Astrocyte (in vitro differentiated cells and primary cell): ENCODE data around the gene CD247. TPM values are rescaled to one million over a fixed set of nuclear protein-coding genes. Genes with fewer than 3 reads are reported as not detected.

Experiments used
- DNase-seq: peaks from one replicate; pipeline ENCODE4 v3.0.0-alpha.2; 2010; ENCODE audit warnings: low read depth
- FAIRE-seq: peaks from 2 replicates; lab custom pipeline; 2011; peaks lifted over from hg19 to GRCh38; lab: Jason Lieb, UNC
- H2AFZ ChIP-seq: 2 replicates; pipeline ENCODE4 v1.6.0; 2012; ENCODE audit warnings: low read depth, low read length, inconsistent platforms
- H3K27ac ChIP-seq: 2 replicates; pipeline ENCODE4 v1.5.1; 2011; ENCODE audit warnings: low read depth, low read length, inconsistent platforms
- H3K27me3 ChIP-seq: 2 replicates; pipeline ENCODE4 v1.6.0; 2011; ENCODE audit warnings: low read length, inconsistent platforms; ENCODE audit not compliant: insufficient read depth
- H3K36me3 ChIP-seq: 2 replicates; pipeline ENCODE4 v1.5.1; 2011; ENCODE audit warnings: low read length, inconsistent platforms; ENCODE audit not compliant: insufficient read depth
- H3K4me1 ChIP-seq: 2 replicates; pipeline ENCODE4 v1.5.1; 2011; ENCODE audit warnings: low read length, inconsistent platforms; ENCODE audit not compliant: insufficient read depth
- H3K4me2 ChIP-seq: 2 replicates; pipeline ENCODE4 v1.6.0; 2012; ENCODE audit warnings: low read length, inconsistent platforms
- H3K4me3 ChIP-seq: 2 replicates; pipeline ENCODE4 v1.5.1; 2011; ENCODE audit warnings: low read depth, mild to moderate bottlenecking, low read length, inconsistent platforms; ENCODE audit not compliant: insufficient read depth
- H3K79me2 ChIP-seq: 2 replicates; pipeline ENCODE4 v1.6.0; 2012; ENCODE audit warnings: mild to moderate bottlenecking, low read length, inconsistent platforms; ENCODE audit not compliant: insufficient read depth
- H3K9ac ChIP-seq: 2 replicates; pipeline ENCODE4 v1.6.0; 2012; ENCODE audit warnings: mild to moderate bottlenecking, low read length, inconsistent platforms
- H3K9me3 ChIP-seq: 2 replicates; pipeline ENCODE4 v1.5.1; 2012; ENCODE audit warnings: low read depth, mild to moderate bottlenecking, low read length, inconsistent platforms; ENCODE audit not compliant: insufficient read depth
- H4K20me1 ChIP-seq: 2 replicates; pipeline ENCODE4 v1.6.0; 2012; ENCODE audit warnings: low read length, inconsistent platforms; ENCODE audit not compliant: insufficient read depth
- H3K27ac Mint-ChIP-seq: one replicate; pipeline ENCODE4 v1.8.0; 2021; ENCODE audit warnings: mild to moderate bottlenecking, mixed read lengths; ENCODE audit not compliant: unreplicated experiment
- H3K27me3 Mint-ChIP-seq: one replicate; pipeline ENCODE4 v1.8.0; 2021; ENCODE audit warnings: low read depth, mixed read lengths; ENCODE audit not compliant: unreplicated experiment
- H3K36me3 Mint-ChIP-seq: one replicate; pipeline ENCODE4 v1.8.0; 2021; ENCODE audit warnings: low read depth, mixed read lengths; ENCODE audit not compliant: unreplicated experiment
- H3K4me1 Mint-ChIP-seq: one replicate; pipeline ENCODE4 v1.8.0; 2021; ENCODE audit warnings: low read depth, mixed read lengths; ENCODE audit not compliant: unreplicated experiment
- H3K4me3 Mint-ChIP-seq: one replicate; pipeline ENCODE4 v1.8.0; 2021; ENCODE audit warnings: mild to moderate bottlenecking, moderate library complexity, mixed read lengths; ENCODE audit not compliant: unreplicated experiment
- H3K9me3 Mint-ChIP-seq: one replicate; pipeline ENCODE4 v1.8.0; 2021; ENCODE audit warnings: mild to moderate bottlenecking, mixed read lengths; ENCODE audit not compliant: unreplicated experiment
- EZH2 ChIP-seq: IDR thresholded peaks from 2 replicates; pipeline ENCODE4 v1.6.1; 2012; ENCODE audit warnings: mild to moderate bottlenecking, low read length, inconsistent platforms; ENCODE audit not compliant: insufficient read depth
- total RNA-seq: library from RNA; stranded (reverse); gene quantifications from 2 replicates; pipeline ENCODE4 v1.2.1, GENCODE V29; 2021
- TF ChIP-seq, protein P1 (sequence below): IDR thresholded peaks from 2 replicates; pipeline ENCODE4 v1.5.1; 2011; ENCODE audit warnings: low read depth, mild to moderate bottlenecking, inconsistent platforms, low read length, moderate library complexity; ENCODE audit not compliant: insufficient read depth

Gene CD247
- total RNA-seq, 1 donor from 2014 or later: not detected

GRCh38 chr1:167500283-167500860 is 18.0 kb downstream of the CD247 start:
- Histone ChIP-seq H3K4me2 (no peak overlapping the region), H2AFZ (no peak overlapping the region), H4K20me1 (no peaks in the 10 kb centered on the region), H3K9me3 (no peaks in the 10 kb centered on the region), H3K9ac (no peak overlapping the region), H3K27ac (no peak overlapping the region), H3K4me3 (no peak overlapping the region), H3K79me2 (no peaks in the 10 kb centered on the region), H3K27me3 (peaks cover 9% of the 10 kb centered on the region), H3K36me3 (no peaks in the 10 kb centered on the region), H3K4me1 (no peaks in the 10 kb centered on the region)
- TF ChIP-seq EZH2: no peak
- TF ChIP-seq, protein P1, sequence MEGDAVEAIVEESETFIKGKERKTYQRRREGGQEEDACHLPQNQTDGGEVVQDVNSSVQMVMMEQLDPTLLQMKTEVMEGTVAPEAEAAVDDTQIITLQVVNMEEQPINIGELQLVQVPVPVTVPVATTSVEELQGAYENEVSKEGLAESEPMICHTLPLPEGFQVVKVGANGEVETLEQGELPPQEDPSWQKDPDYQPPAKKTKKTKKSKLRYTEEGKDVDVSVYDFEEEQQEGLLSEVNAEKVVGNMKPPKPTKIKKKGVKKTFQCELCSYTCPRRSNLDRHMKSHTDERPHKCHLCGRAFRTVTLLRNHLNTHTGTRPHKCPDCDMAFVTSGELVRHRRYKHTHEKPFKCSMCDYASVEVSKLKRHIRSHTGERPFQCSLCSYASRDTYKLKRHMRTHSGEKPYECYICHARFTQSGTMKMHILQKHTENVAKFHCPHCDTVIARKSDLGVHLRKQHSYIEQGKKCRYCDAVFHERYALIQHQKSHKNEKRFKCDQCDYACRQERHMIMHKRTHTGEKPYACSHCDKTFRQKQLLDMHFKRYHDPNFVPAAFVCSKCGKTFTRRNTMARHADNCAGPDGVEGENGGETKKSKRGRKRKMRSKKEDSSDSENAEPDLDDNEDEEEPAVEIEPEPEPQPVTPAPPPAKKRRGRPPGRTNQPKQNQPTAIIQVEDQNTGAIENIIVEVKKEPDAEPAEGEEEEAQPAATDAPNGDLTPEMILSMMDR: no peak
- FAIRE-seq: no peak
- Mint-ChIP-seq H3K27me3 (peaks cover 42% of the 10 kb centered on the region), H3K9me3 (peaks cover 1% of the 10 kb centered on the region), H3K4me3 (no peak overlapping the region), H3K27ac (no peak overlapping the region), H3K36me3 (no peaks in the 10 kb centered on the region), H3K4me1 (peaks cover 5% of the 10 kb centered on the region)
- DNase-seq: no peak

- Histone ChIP-seq H3K4me3 (no peak overlapping the region), H3K79me2 (no peaks in the 10 kb centered on the region), H3K27me3 (peaks cover 9% of the 10 kb centered on the region), H2AFZ (no peak overlapping the region), H3K9me3 (no peaks in the 10 kb centered on the region), H3K36me3 (no peaks in the 10 kb centered on the region), H3K4me1 (no peaks in the 10 kb centered on the region), H4K20me1 (no peaks in the 10 kb centered on the region), H3K4me2 (no peak overlapping the region), H3K9ac (no peak overlapping the region), H3K27ac (no peak overlapping the region)
- Mint-ChIP-seq H3K4me1 (peaks cover 5% of the 10 kb centered on the region), H3K27ac (no peak overlapping the region), H3K4me3 (no peak overlapping the region), H3K9me3 (peaks cover 1% of the 10 kb centered on the region), H3K36me3 (no peaks in the 10 kb centered on the region), H3K27me3 (peaks cover 48% of the 10 kb centered on the region)
- no peak for TF ChIP-seq EZH2
- TF ChIP-seq, protein P1: no peak
- FAIRE-seq (no peak), DNase-seq (no peak)
Observed at GRCh38 chr1:167499664-167500101, 18.6 kb downstream of the CD247 start.

- H3K27ac ChIP-seq: no peak overlapping the region
- no peaks in the 10 kb centered on the region for H4K20me1 ChIP-seq
- H3K4me1 ChIP-seq: no peaks in the 10 kb centered on the region
- H3K4me3 ChIP-seq: no peak overlapping the region
- DNase-seq: no peak
- no peak for FAIRE-seq
- H3K9ac ChIP-seq: no peak overlapping the region
- Mint-ChIP-seq H3K36me3 (no peaks in the 10 kb centered on the region), H3K4me3 (no peak overlapping the region), H3K4me1 (peaks cover 5% of the 10 kb centered on the region), H3K27me3 (peaks cover 49% of the 10 kb centered on the region), H3K9me3 (peaks cover 1% of the 10 kb centered on the region), H3K27ac (no peak overlapping the region)
- H3K27me3 ChIP-seq: peaks cover 9% of the 10 kb centered on the region
- no peaks in the 10 kb centered on the region for H3K36me3 ChIP-seq
- H3K79me2 ChIP-seq: no peaks in the 10 kb centered on the region
- H3K4me2 ChIP-seq: no peak overlapping the region
- TF ChIP-seq, protein P1: no peak
- no peak for TF ChIP-seq EZH2
- no peak overlapping the region for H2AFZ ChIP-seq
- no peaks in the 10 kb centered on the region for H3K9me3 ChIP-seq
Observed at GRCh38 chr1:167499106-167499505, 19.2 kb downstream of the CD247 start.
